K562 (cell line): ENCODE results near the gene TCEANC.

Source experiments
- NFYB ChIP-seq: IDR thresholded peaks from 2 replicates; pipeline ENCODE4 v1.6.1; 2011; ENCODE audit warnings: mild to moderate bottlenecking, moderate library complexity; ENCODE audit not compliant: insufficient read length; ENCODE audit errors: extremely low read depth
- THRA ChIP-seq: fragments of 450-650 bp; IDR thresholded peaks from 2 replicates; pipeline ENCODE4 v1.6.1; 2017; ENCODE audit warnings: mild to moderate bottlenecking, moderate library complexity
- TF ChIP-seq, protein P1 (sequence below), 2 experiments: fragments of 450-650 bp in 1 of 2; sonication (generic) in 1 of 2; formaldehyde crosslinking in 1 of 2; IDR thresholded peaks; 2 replicates each; pipeline versions ENCODE4 v1.7.1 to v1.9.0; 2016 to 2022; ENCODE audit warnings: inconsistent platforms in 1 of 2, mild to moderate bottlenecking in 1 of 2, missing genetic modification reagents in 1 of 2

DNA sequence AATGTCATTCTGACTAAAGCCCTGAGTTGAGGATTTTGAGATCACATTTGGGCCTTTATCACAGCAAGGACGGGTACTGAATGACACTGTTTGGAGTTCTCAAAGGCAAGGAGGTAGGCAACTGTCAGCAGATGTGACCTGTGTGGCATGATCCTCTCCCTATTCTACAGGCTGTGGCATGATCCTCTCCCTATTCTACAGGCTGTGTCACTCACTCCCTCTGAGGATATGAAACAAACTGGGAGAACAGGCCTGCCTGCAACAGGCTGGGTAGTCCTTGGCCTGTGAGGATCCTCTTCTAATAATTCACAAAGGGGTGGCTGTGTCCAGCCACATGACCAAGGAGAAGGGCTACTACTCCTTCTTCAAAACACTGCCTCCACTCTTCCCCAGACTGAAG lies 14.9 kb upstream of the TCEANC start:
- TF ChIP-seq, protein P1, sequence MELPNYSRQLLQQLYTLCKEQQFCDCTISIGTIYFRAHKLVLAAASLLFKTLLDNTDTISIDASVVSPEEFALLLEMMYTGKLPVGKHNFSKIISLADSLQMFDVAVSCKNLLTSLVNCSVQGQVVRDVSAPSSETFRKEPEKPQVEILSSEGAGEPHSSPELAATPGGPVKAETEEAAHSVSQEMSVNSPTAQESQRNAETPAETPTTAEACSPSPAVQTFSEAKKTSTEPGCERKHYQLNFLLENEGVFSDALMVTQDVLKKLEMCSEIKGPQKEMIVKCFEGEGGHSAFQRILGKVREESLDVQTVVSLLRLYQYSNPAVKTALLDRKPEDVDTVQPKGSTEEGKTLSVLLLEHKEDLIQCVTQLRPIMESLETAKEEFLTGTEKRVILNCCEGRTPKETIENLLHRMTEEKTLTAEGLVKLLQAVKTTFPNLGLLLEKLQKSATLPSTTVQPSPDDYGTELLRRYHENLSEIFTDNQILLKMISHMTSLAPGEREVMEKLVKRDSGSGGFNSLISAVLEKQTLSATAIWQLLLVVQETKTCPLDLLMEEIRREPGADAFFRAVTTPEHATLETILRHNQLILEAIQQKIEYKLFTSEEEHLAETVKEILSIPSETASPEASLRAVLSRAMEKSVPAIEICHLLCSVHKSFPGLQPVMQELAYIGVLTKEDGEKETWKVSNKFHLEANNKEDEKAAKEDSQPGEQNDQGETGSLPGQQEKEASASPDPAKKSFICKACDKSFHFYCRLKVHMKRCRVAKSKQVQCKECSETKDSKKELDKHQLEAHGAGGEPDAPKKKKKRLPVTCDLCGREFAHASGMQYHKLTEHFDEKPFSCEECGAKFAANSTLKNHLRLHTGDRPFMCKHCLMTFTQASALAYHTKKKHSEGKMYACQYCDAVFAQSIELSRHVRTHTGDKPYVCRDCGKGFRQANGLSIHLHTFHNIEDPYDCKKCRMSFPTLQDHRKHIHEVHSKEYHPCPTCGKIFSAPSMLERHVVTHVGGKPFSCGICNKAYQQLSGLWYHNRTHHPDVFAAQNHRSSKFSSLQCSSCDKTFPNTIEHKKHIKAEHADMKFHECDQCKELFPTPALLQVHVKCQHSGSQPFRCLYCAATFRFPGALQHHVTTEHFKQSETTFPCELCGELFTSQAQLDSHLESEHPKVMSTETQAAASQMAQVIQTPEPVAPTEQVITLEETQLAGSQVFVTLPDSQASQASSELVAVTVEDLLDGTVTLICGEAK (IDR thresholded peaks at IDR 0.05), result no peak
- TF ChIP-seq, protein P1 (CRISPR knock-in tag; IDR thresholded peaks at IDR 0.05), result no peak
- TF ChIP-seq THRA (no peak), NFYB (no peak)
